Spinal cord (tissue), 10 donors: ENCODE measurements around the gene MLX. TPM values are rescaled to one million over a fixed set of nuclear protein-coding genes. Genes with fewer than 3 reads are reported as not detected.
"Not testable (repeated sequence)": the region's sequence is repeated elsewhere in the genome, so short reads cannot be mapped to it uniquely, and the experiment has no call there.

Source experiments
- DNase-seq, 6 donors: peaks; one replicate each; pipeline versions ENCODE4 v3.0.0 to v3.0.0-alpha.2; 2013 to 2015; ENCODE audit warnings: low spot score in 6 of 6, low read depth in 4 of 6
- H3K27ac ChIP-seq: one replicate; pipeline ENCODE4 v1.5.1; 2013; ENCODE audit warnings: low read depth, low read length, control low read depth
- H3K27me3 ChIP-seq: one replicate; pipeline ENCODE4 v1.6.1; 2013; ENCODE audit warnings: low read length; ENCODE audit not compliant: control insufficient read depth, insufficient read depth
- H3K36me3 ChIP-seq: one replicate; pipeline ENCODE4 v1.6.1; 2013; ENCODE audit warnings: low read length; ENCODE audit not compliant: control insufficient read depth, insufficient read depth
- H3K4me1 ChIP-seq: one replicate; pipeline ENCODE4 v1.6.1; 2013; ENCODE audit warnings: low read length; ENCODE audit not compliant: control insufficient read depth, insufficient read depth
- H3K4me3 ChIP-seq: one replicate; pipeline ENCODE4 v1.5.1; 2013; ENCODE audit warnings: low read depth, low read length, control low read depth
- H3K9me3 ChIP-seq: one replicate; pipeline ENCODE4 v1.6.1; 2013; ENCODE audit warnings: low read length; ENCODE audit not compliant: control insufficient read depth, insufficient read depth
- WGBS: methylation state at CpG from one replicate; pipeline ENCODE4 v1.1.5; 2013; ENCODE audit warnings: missing lambda C conversion rate; ENCODE audit not compliant: insufficient coverage; 5-methylcytosine and 5-hydroxymethylcytosine counted together
- polyA plus RNA-seq, 2 donors: library from polyadenylated mRNA; unstranded; fragments of 120-200 nt; gene quantifications; one replicate each; pipeline ENCODE4 v1.2.1, GENCODE V29; 2013; ENCODE audit not compliant: insufficient read length in 2 of 2
- total RNA-seq, 2 donors: library from RNA; depleted of rRNA in 1 of 2; stranded (reverse); fragments of 120-200 nt in 1 of 2; fragments of >200 nt in 1 of 2; gene quantifications; one replicate each; pipeline versions ENCODE4 v1.2.3 to v1.2.4, GENCODE V29; 2013 to 2014
- donor health status: healthy.

Gene MLX
- total and polyA plus RNA-seq, 4 donors = 20.3 to 45.4 (median 30.2) TPM

DNA sequence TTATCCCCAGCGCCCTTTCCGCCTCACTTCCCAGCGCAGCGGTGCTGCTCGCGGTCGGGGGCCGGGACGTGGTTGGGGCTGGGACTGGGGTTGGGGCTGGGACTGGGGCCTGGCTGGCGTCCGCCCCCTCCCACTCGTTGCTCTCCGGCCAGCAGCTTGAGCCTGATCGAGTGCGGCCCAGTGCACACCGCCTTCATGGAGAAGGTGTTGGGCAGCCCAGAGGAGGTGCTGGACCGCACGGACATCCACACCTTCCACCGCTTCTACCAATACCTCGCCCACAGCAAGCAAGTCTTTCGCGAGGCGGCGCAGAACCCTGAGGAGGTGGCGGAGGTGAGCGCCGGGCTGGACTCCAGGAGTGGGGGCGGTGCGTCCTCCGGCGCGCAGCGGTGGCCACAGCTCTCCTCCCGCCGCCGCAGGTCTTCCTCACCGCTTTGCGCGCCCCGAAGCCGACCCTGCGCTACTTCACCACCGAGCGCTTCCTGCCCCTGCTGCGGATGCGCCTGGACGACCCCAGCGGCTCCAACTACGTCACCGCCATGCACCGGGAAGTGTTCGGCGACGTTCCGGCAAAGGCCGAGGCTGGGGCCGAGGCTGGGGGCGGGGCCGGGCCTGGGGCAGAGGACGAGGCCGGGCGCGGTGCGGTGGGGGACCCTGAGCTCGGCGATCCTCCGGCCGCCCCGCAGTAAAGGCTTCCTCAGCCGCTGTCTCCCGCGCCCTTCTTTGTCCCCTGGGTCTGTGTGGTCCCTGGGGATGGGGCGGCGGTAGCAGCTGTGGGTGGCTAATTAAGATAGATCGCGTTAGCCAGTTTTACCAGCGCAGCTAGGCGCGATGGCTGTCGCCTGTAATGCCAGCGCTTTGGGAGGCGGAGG lies 12.4 kb upstream of the MLX start:
- DNase-seq = peak in 5 of 6 donors; percentile 79 to 96 (median 88)
- Histone ChIP-seq H3K4me3 (peak overlapping the region; percentile 74), H3K27ac (peak overlapping the region; percentile 89), H3K36me3 (peaks cover 23% of the 10 kb centered on the region), H3K4me1 (peaks cover 36% of the 10 kb centered on the region), H3K9me3 (no peaks in the 10 kb centered on the region), H3K27me3 (no peaks in the 10 kb centered on the region)
- whole genome bisulfite sequencing = under 1% methylated on average over 74 of the region's 82 CpGs

DNA sequence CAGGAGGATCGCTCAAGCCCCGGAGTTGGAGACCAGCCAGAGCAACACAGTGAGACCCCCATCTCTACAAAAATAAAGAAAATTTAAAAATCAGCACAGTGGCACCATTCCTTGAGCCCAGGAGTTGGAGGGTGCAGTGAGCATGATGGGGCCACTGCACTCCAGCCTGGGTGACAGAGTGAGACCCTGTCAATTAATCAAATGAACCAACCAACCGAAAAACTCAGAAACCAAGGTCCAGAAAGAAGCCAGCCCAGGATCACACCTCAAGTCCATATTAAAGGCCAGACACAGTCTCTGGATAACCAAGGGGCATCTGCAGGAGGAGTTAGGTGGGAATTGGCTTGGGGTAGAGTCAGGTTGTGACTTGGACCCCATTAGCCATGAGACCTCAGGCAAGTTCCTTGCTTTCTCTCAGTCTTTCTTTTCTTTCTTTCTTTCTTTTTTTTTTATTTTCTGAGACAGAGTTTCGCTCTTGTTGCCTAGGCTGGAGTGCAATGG lies 11.7 kb upstream of the MLX start:
- Histone ChIP-seq H3K27me3 (no peaks in the 10 kb centered on the region), H3K9me3 (no peaks in the 10 kb centered on the region), H3K4me1 (peaks cover 36% of the 10 kb centered on the region), H3K27ac (peak overlapping the region; percentile 89), H3K4me3 (peak overlapping the region; percentile 74), H3K36me3 (peaks cover 23% of the 10 kb centered on the region)
- WGBS = no CpG with 5 or more reads among the region's 4 CpGs
- DNase-seq = no peak

DNA sequence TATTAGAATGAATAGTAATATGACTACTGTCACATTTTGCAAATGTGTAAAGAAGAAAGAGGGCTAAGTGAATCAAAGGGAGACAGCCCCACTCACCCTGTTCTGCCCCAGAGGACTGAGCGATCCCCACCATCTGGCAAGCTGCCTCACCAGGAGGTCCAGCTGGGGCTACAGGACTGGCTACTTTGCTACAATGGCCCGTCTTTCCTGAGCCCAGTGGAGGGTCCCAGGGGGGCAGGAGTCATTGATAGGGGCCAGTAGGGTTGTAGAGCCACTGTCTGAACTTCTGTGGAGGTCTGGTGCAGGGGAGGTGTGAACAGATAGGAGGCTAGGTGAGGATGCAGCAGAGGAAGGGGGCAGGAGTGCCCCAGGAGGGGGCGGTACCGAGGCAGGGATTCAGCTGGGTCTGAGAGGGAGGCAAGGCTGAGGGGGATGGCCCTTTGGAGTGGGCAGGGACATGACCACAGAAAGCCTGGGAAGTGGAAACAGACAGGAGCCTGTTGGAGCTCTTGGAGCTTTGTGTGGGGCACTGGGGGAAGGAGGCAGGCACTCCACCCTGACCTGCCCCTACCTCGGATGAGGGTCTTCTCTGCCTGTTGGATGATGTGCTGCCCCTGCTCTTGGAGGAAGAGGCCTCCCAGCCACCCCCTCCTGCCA lies 10.8 kb upstream of the MLX start:
- peaks cover 23% of the 10 kb centered on the region for H3K36me3 ChIP-seq
- 44% methylated on average over 4 of the region's 5 CpGs for WGBS
- not testable (repeated sequence) for H3K4me3 ChIP-seq, H3K9me3 ChIP-seq, H3K27me3 ChIP-seq, DNase-seq, H3K27ac ChIP-seq
- peaks cover 36% of the 10 kb centered on the region for H3K4me1 ChIP-seq

DNA sequence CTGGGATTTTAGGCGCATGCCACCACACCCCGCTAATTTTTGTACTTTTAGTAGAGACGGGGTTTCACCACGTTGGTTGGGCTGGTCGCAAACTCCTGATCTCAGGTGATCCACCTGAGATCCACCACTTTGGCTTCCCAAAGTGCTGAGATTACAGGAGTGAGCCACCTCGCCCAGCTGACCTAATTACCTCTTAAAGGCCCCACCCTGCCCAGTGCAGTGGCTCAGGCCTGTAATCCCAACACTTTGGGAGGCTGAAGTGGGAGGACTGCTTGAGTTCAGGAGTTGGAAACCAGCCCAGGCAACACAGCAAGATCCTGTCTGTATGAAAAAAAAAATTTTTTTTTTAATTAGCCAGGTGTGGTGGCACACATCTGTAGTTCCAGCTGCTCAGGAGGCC lies 7.8 kb upstream of the MLX start:
- H3K4me3 ChIP-seq = no peak overlapping the region
- 98% methylated on average over 5 of the region's 6 CpGs for WGBS
- H3K27ac ChIP-seq = no peak overlapping the region
- no peak for DNase-seq
- peaks cover 15% of the 10 kb centered on the region for H3K36me3 ChIP-seq
- peaks cover 45% of the 10 kb centered on the region for H3K4me1 ChIP-seq
- no peaks in the 10 kb centered on the region for H3K9me3 ChIP-seq
- H3K27me3 ChIP-seq = no peaks in the 10 kb centered on the region

DNA sequence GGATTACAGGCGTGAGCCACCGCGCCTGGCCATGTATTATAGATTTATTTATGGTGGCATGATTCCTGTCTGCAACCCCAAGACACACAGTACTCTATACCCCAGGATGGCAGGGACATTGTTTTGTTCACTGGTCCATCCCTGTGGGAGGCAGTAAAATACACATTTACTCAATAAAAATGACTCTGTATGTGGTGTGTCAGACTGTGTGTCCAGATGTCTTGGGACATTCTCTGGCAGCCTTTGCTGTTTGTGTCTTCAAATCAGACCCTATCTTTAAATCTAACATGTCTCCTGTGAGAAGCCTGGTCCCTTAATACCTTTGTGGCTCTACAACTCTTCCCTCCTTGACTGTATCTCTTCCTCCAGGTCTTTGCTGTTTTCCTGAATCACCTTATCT lies 6.7 kb upstream of the MLX start:
- H3K9me3 ChIP-seq = no peaks in the 10 kb centered on the region
- no peak for DNase-seq
- peaks cover 43% of the 10 kb centered on the region for H3K4me1 ChIP-seq
- no peak overlapping the region for H3K4me3 ChIP-seq
- no CpG with 5 or more reads among the region's 3 CpGs for WGBS
- no peaks in the 10 kb centered on the region for H3K27me3 ChIP-seq
- peaks cover 23% of the 10 kb centered on the region for H3K36me3 ChIP-seq
- H3K27ac ChIP-seq = peak overlapping the region; percentile 7

DNA sequence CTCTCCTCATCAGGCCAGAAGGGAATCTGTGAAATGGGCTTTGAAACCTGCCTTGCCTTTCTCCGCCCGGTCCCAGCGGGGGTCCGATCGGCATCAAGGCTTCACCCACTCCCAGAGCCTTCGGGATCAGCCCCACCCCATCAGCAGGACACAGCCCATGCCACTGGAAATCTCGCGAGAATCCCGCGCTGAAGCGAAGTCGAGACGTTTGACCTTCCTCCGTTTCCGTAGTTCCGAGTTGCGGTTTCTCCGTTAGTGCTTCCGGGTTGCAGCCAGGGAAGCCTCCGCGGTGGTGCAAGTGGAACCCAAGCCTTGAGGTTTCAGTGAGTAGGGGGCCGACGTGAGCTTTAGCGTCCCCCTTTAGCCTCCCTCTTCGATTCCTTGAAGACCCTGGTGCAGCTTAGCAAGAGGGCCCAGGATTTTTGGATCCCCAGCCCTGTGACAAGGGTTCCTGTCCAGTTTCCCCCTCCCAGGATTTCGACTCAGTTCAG lies 5.0 kb upstream of the MLX start, which contains the start of gene COASY:
COASY (plus strand) TSS at position 252 of the 491 bp plus-strand sequence. CDS start 475 bp downstream, outside the sequence.
- H3K4me1 ChIP-seq = peaks cover 46% of the 10 kb centered on the region
- DNase-seq = peak; percentile 98 to 99 (median 98)
- no peaks in the 10 kb centered on the region for H3K27me3 ChIP-seq
- H3K27ac ChIP-seq = peak within 1 kb of the TSS; percentile 87
- H3K36me3 ChIP-seq = peaks cover 38% of the 10 kb centered on the region
- peak within 1 kb of the TSS; percentile 90 for H3K4me3 ChIP-seq
- under 1% methylated on average over 26 of the region's 26 CpGs for WGBS
- H3K9me3 ChIP-seq = no peaks in the 10 kb centered on the region

DNA sequence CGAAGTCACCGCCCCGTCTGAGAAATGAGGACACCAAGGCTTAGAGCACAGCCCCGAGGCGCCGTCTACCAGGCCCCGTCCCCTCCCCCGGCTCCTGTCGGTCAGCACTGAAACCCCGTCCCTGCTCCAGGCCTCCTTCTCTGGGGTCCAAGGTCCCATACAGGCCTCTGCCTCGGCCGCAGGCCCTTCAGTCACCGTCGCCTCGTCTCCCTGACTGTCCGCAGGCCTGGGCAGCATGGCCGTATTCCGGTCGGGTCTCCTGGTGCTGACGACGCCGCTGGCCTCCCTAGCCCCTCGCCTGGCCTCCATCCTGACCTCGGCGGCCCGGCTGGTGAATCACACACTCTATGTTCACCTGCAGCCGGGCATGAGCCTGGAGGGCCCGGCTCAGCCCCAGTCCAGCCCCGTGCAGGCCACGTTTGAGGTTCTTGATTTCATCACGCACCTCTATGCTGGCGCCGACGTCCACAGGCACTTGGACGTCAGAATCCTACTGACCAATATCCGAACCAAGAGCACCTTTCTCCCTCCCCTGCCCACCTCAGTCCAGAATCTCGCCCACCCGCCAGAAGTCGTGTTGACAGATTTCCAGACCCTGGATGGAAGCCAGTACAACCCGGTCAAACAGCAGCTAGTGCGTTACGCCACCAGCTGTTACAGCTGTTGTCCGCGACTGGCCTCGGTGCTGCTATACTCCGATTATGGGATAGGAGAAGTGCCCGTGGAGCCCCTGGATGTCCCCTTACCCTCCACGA lies 4.3 kb upstream of the MLX start:
- H3K27me3 ChIP-seq = no peaks in the 10 kb centered on the region
- peak overlapping the region; percentile 90 for H3K4me3 ChIP-seq
- H3K9me3 ChIP-seq = no peaks in the 10 kb centered on the region
- peaks cover 42% of the 10 kb centered on the region for H3K36me3 ChIP-seq
- H3K27ac ChIP-seq = peak overlapping the region; percentile 87
- peak in 1 of 6 donors; percentile 11 for DNase-seq
- H3K4me1 ChIP-seq = peaks cover 52% of the 10 kb centered on the region
- 15% methylated on average over 47 of the region's 48 CpGs for WGBS

DNA sequence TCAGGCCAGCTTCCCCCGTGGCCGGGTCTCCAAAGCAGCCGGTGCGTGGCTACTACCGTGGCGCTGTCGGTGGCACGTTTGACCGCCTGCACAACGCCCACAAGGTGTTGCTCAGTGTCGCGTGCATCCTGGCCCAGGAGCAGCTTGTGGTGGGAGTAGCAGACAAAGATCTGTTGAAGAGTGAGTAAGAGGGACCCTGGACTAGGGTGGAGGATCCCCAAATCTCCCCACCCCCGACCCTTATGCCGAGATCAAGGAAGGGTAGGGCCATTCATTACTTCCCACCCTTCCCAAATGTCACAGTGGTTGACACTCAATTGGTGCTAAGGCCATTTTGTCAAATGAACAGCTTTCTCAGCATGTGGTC lies 3.8 kb upstream of the MLX start:
- H3K4me3 ChIP-seq = peak overlapping the region; percentile 90
- peaks cover 57% of the 10 kb centered on the region for H3K4me1 ChIP-seq
- peaks cover 42% of the 10 kb centered on the region for H3K36me3 ChIP-seq
- no peaks in the 10 kb centered on the region for H3K9me3 ChIP-seq
- no peaks in the 10 kb centered on the region for H3K27me3 ChIP-seq
- no peak overlapping the region for H3K27ac ChIP-seq
- 75% methylated on average over 4 of the region's 14 CpGs for WGBS
- DNase-seq = no peak

DNA sequence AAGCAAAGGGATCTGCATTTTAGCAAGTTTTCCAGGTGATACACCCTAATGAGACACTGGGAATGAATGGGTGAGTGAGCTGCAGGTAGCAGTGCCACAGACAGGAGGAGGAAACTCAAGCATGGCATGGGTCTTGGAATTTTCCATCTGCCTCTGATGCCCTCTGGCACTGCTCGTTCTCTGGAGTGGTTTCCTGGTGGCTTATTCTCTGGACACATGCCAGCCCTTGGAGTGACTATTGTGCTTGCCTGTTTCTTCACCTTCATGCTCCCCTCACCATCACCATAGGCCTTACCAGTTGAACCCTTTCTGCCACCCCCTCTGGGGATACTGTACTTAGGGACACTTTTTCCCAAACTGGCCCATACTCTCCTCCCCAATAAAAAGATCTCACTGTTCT lies 3.4 kb upstream of the MLX start:
- Histone ChIP-seq H3K27me3 (no peaks in the 10 kb centered on the region), H3K27ac (no peak overlapping the region), H3K36me3 (peaks cover 46% of the 10 kb centered on the region), H3K9me3 (no peaks in the 10 kb centered on the region), H3K4me3 (no peak overlapping the region), H3K4me1 (peaks cover 62% of the 10 kb centered on the region)
- WGBS = 57% methylated on average over 1 of the region's 1 CpG
- no peak for DNase-seq
